ENCODE data around the gene GIMAP8.

DNA sequence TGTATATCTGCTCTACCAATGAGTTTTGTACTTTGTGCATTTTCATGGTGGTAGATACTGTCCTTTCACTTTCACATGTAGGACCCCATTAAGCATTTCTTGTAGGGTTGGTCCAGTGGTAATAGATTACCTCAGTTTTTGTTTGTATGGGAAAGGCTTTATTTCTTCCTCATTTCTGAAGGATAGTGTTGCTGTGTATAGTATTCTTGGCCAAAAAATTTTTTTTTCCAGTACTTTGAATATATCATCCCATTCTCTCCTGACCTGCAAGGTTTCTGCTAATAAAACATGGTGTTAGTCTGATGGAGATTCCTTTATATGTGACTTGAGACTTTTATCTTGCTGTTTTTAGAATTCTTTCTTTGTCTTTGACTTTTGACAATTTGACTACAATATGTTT lies 12.0 kb downstream of the GIMAP8 start:
- TF ChIP-seq, protein P1, sequence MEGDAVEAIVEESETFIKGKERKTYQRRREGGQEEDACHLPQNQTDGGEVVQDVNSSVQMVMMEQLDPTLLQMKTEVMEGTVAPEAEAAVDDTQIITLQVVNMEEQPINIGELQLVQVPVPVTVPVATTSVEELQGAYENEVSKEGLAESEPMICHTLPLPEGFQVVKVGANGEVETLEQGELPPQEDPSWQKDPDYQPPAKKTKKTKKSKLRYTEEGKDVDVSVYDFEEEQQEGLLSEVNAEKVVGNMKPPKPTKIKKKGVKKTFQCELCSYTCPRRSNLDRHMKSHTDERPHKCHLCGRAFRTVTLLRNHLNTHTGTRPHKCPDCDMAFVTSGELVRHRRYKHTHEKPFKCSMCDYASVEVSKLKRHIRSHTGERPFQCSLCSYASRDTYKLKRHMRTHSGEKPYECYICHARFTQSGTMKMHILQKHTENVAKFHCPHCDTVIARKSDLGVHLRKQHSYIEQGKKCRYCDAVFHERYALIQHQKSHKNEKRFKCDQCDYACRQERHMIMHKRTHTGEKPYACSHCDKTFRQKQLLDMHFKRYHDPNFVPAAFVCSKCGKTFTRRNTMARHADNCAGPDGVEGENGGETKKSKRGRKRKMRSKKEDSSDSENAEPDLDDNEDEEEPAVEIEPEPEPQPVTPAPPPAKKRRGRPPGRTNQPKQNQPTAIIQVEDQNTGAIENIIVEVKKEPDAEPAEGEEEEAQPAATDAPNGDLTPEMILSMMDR (IDR thresholded peaks at IDR 0.05): no peak
- TF ChIP-seq POLR2A (IDR thresholded peaks at IDR 0.05): no peak
